ENCODE data around the gene MEX3D. TPM values are rescaled to one million over a fixed set of nuclear protein-coding genes. Genes with fewer than 3 reads are reported as not detected.
A peak's percentile ranks its signal among the peaks of the same experiment; 100 is the strongest.

MEX3D gene
- total RNA-seq, 1 experiment from 2014 or later, result 70.4 TPM

GRCh38 chr19:1575323-1576241, 7.5 kb upstream of the MEX3D start:
- no peak overlapping the region for H2BK5ac ChIP-seq (ENCODE audit: insufficient read length, low read length)
- H3K27ac ChIP-seq (ENCODE audit: insufficient read length, low read depth, low read length), result no peak overlapping the region
- no peak overlapping the region for H3K4me2 ChIP-seq (ENCODE audit: insufficient read depth, insufficient read length, low read length)
- no peaks in the 10 kb centered on the region for H3K27me3 ChIP-seq (ENCODE audit: insufficient read depth, low read length)
- no peak overlapping the region for H3K56ac ChIP-seq (ENCODE audit: insufficient read length, low read depth, low read length)
- no peak overlapping the region for H3T11ph ChIP-seq (ENCODE audit: low read length)
- H4K8ac ChIP-seq (replicated peaks; ENCODE audit: insufficient read length, low read depth, low read length), result no peak overlapping the region
- H3K4ac ChIP-seq (ENCODE audit: low read depth, low read length), result no peak overlapping the region
- H3K14ac ChIP-seq (ENCODE audit: insufficient read depth, low read length), result no peak overlapping the region; the same call in 1 of the 2 replicates
- H3K9me3 ChIP-seq (ENCODE audit: control insufficient read depth, low read depth, low read length), result no peaks in the 10 kb centered on the region
- no peak for TF ChIP-seq CTCF (conservative IDR thresholded peaks at IDR 0.05)
- peak overlapping the region; percentile 8 to 76 (median 65); a peak in 3 of 7 replicates for H3K27ac Mint-ChIP-seq
- 0 out of 4 replicates have a peak, but pooled peaks cover 0 to 3% of the 10 kb centered on the region in 2 experiments for H3K4me1 Mint-ChIP-seq
- H3K4me3 Mint-ChIP-seq, result no peak overlapping the region
- H3K79me2 ChIP-seq (ENCODE audit: insufficient read depth, low read length), result no peaks in the 10 kb centered on the region
- DNase-seq, result no peak
- no peak overlapping the region for H4K91ac ChIP-seq (ENCODE audit: insufficient read length, low read depth, low read length)
- WGBS (ENCODE audit: extremely low coverage, insufficient read length, low lambda C conversion rate), result no CpG with 5 or more reads among the region's 22 CpGs
- no peak overlapping the region for H2BK20ac ChIP-seq (ENCODE audit: low read depth, low read length, poor library complexity, severe bottlenecking)
- no peak overlapping the region for H2AFZ ChIP-seq (ENCODE audit: low read length)
- no peak overlapping the region for H3K23ac ChIP-seq (ENCODE audit: insufficient read length, low read depth, low read length)
- H3K9me3 Mint-ChIP-seq, result no peaks in the 10 kb centered on the region
- H2BK12ac ChIP-seq (ENCODE audit: insufficient read length, low read depth, low read length), result no peak overlapping the region
- no peak overlapping the region for H2BK15ac ChIP-seq (ENCODE audit: low read depth, low read length)
- no peak overlapping the region for H3K18ac ChIP-seq (ENCODE audit: insufficient read length, low read depth, low read length)
- no peaks in the 10 kb centered on the region for H3K79me1 ChIP-seq (ENCODE audit: insufficient read depth, low read depth, low read length, poor library complexity, severe bottlenecking)
- no peak overlapping the region for H2BK120ac ChIP-seq (ENCODE audit: low read depth, low read length, poor library complexity, severe bottlenecking)
- no peaks in the 10 kb centered on the region for H3K23me2 ChIP-seq (ENCODE audit: insufficient read length, low read depth, low read length, poor library complexity, severe bottlenecking)
- no peaks in the 10 kb centered on the region for H3K4me1 ChIP-seq (ENCODE audit: insufficient read depth, low read length)
- no peak overlapping the region for H4K5ac ChIP-seq (ENCODE audit: insufficient read length, low read depth, low read length)
- no peak overlapping the region for H3K9ac ChIP-seq (ENCODE audit: extremely low read depth, insufficient read length, low read length)
- no peak overlapping the region for H2AK5ac ChIP-seq (ENCODE audit: insufficient read length, low read length)
- peaks cover 16% of the 10 kb centered on the region for H3K27me3 Mint-ChIP-seq (ENCODE audit: low read depth)
- no peaks in the 10 kb centered on the region for H4K20me1 ChIP-seq (ENCODE audit: control insufficient read depth, insufficient read depth, insufficient read length)
- peaks cover 7 to 37% (median 24%) of the 10 kb centered on the region in 3 experiments; a peak in 6 of 7 replicates for H3K36me3 Mint-ChIP-seq (ENCODE audit: insufficient read depth in 1 of 3, low read depth in 3 of 3)
